Cardiac septum (tissue), 1 donor: ENCODE results near the gene ALOX5. TPM values are rescaled to one million over a fixed set of nuclear protein-coding genes. Genes with fewer than 3 reads are reported as not detected.
"Not testable (repeated sequence)": the region's sequence is repeated elsewhere in the genome, so short reads cannot be mapped to it uniquely, and the experiment has no call there.

Source experiments
- DNase-seq: peaks from one replicate; pipeline ENCODE4 v3.0.0-alpha.2; 2020; ENCODE audit warnings: low spot score
- intact Hi-C: fragments of 100-400 bp; cut with DNase I; formaldehyde crosslinking; loops from one replicate; pipeline ENCODE4 v1.14.0; 2022
- total RNA-seq: library from RNA; stranded (reverse); fragmentation: NEBNext Ultra II Directional; extraction: Animal tissue kit (Norgen Biotek cat#: 25700); gene quantifications from one replicate; pipeline ENCODE4 v1.2.1, GENCODE V29; 2021
- donor health status: DM: no; HTN: no; CAD: no.

The ALOX5 gene
- total RNA-seq, 1 donor from 2014 or later: 4.9 TPM

DNA sequence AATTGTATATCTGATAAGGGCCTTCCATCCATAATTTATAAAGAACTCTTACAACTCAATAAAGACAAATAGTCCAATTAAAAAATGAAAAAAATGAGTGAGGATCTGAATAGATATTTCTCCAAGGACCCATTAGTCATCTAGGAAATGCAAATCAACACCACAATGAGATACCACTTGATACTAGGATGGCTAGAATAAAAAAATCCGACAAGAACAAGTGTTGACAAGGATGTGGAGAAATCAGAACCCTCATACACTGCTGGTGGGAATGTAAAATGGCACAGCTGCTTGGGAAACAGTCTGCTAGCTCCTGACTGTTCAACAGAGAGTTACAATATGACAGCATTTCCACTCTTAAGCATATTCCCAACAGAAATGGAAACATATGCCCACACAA, 24.6 kb downstream of the ALOX5 start:
- DNase-seq: no peak
- intact Hi-C loops: no loop called here

GRCh38 chr10:45399113-45399512, 25.1 kb downstream of the ALOX5 start:
- intact Hi-C loops: no loop called here

GRCh38 chr10:45403151-45403550, 29.1 kb downstream of the ALOX5 start:
- no peak for DNase-seq
- intact Hi-C loops: no loop called here

More at GRCh38 chr10:45399113-45399512, 25.1 kb downstream of the ALOX5 start:
- DNase-seq: no peak

- intact Hi-C loops: no loop called here
- DNase-seq: no peak
Measured at GRCh38 chr10:45404087-45404769, 30.2 kb downstream of the ALOX5 start.

DNA sequence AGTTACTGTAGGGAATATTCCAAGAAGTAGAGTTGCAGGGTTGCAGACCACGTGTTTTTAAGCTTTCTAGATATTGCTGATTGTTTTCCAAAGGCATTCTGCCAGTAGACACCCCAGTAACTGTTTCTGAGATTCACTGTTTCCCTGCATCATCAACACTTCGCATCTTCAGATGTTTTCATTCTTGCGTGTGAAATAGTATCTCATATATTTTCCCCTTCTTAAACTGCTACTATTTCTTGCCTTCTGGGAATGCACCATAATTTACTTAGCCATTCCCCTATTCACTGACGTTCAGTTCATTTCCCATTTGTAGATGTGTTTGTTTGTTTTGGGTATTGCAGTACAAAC, 30.7 kb downstream of the ALOX5 start:
- no peak for DNase-seq
- intact Hi-C loops: no loop called here

DNA sequence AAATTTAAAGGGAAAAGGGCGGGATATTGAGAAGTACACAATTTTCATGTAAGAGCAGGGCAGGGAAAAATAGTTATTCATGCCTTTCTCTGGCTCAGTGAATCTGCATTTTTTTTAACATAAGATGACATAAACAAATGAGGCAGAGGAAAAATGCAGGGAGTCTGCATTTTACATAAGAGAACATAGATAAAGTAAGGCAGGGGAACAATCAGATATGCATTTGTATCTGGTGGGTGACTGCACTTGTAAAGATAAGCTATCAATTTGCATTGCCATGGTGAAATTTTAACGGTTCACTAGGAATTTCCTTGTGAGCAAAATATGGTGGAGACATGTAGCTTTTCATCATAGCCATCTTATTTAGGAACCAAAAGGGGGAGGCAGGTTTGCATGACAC, 33.5 kb downstream of the ALOX5 start:
- DNase-seq: no peak
- intact Hi-C loops: no loop called here

DNA sequence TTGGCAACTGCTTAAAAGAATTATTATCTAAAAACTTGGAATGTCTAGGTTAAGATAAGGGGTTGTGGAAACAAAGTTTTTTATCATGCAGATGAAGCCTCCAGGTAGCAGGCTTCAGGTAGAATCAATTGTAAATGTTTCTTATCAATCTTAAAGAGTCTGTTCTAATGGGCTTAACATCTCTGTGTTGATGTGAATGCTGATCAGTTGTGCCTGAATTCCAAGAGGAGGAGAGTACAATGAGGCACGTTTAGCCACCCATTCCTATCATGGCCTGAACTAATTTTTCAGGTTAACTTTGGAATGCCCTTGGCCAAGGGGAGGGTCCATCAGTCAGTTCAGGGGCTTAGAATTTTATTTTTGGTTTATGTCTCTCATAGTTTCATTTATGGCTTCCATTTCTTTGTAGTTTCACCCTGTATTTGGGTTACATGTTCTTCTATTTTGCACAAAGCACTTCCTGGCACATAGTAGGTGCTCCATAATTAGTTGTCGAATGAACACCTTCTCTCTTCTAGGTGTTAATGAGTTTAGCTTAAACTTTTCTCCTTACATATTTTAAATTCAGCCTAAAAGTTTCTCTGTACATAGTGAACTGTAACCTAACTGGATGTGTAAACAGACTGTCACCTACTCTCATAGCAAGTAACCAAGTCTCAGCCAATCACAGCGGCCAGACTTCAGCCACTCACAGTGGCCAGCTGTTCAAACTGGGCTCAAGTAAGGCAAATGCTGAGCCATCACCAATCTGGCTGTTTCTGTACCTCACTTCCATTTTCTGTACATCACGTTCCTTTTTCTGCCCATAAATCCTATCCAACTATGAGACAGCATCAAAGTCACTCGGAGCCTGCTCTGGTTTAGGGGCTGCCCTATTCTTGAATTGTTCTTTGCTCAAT, 34.7 kb downstream of the ALOX5 start:
- intact Hi-C loops: no loop called here
- no peak for DNase-seq

DNA sequence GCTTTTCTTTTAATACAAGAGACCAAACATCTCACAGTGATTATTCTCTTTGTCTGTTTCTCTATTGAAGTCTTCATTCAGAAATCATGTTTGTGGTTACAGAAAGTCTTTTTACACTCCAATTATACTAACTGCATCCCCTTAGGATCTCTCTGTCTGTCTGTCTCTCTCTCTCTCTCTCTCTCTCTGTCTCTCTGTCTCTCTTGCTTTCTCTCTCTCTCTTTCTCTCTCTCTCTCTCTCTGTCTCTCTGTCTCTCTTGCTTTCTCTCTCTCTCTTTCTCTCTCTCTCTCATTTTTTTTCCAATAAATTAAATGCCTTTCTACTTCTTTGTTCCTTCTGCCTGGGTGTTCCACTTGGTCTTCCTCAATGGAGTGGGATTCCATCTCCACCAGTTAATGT, 35.3 kb downstream of the ALOX5 start:
- DNase-seq, intact Hi-C loops: not testable (repeated sequence)

DNA sequence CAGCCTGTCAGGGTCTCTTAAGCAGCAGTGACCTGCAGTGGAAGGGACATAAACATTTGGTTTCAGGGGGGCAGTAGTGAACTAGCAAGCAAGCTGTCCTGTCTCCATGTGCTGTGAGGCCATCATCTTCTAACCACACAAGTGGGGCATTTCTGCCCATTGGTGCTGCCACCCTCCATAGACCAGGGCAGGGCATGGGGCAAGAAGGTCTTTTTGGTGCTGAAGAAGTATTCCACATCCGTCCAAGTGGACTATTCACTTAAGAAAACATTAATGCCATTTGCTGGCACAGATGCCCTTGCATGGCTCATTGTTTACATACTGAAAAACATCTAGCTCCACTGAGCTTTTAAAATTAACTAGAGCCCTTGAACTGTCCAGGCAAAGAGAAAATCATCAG, 35.8 kb downstream of the ALOX5 start:
- intact Hi-C loops: no loop called here
- DNase-seq: no peak

DNA sequence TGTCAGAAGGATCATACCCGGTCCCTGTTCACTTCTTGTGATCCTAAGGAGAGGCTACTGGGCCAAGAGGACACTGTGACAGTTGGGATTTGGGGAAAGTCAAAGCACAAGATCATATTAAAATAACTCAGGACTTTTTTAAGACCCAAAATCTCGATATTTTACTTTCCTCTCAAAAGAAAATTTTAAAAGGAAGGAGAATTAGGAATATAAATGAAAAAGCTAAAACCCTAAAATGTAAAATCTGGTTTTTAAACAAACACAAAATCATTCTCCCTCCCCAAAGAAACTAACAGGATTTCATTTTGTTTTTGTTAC, 36.4 kb downstream of the ALOX5 start:
- intact Hi-C loops: no loop called here
- no peak for DNase-seq

GRCh38 chr10:45410807-45411606, 37.0 kb downstream of the ALOX5 start:
- intact Hi-C loops: no loop called here
- DNase-seq: no peak

- DNase-seq: no peak
- intact Hi-C loops: no loop called here
Measured at GRCh38 chr10:45411607-45411940, 37.6 kb downstream of the ALOX5 start.

- intact Hi-C loops, DNase-seq: not testable (repeated sequence)
Measured at GRCh38 chr10:45415062-45415461, 41.0 kb downstream of the ALOX5 start.

DNA sequence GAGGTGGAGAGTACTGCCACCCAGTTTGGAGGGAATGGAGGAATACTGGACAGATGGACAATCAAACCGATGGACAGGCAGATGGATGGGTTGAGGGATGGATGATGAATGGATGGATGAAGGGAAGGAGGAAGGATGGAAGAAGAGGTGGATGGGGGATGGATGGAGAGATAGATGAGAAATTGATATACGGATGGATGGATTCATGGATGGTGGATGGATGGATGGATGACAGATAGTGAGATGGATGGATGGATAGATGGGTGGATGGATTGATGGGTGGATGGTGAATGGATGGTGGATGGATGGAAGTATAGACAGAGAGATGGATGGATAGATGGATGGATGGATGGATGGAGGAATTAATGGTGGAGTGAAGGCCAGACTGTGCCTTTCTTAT, 42.6 kb downstream of the ALOX5 start:
- intact Hi-C loops: no loop called here
- DNase-seq: no peak

DNA sequence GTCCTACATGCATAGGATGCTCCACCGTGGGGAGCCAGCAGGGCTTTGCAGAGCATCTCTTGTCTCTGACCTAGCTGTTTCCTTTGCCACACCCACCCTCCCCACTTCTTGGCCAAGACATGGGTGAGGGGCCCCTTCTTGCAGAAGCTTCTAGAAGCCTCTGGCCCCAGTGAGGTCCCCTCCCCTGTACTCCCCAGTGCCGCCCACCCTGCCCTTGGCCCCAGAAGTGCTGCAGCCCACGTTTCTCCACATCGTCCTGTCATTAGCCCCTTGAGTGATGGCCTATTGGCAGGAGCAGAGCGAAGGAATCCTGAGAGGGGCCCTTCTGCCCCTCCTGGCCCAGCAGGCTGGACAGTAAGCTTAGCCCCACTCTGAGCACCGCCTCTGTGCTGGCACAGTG, 43.7 kb downstream of the ALOX5 start:
- no peak for DNase-seq
- intact Hi-C loops: no loop called here

DNA sequence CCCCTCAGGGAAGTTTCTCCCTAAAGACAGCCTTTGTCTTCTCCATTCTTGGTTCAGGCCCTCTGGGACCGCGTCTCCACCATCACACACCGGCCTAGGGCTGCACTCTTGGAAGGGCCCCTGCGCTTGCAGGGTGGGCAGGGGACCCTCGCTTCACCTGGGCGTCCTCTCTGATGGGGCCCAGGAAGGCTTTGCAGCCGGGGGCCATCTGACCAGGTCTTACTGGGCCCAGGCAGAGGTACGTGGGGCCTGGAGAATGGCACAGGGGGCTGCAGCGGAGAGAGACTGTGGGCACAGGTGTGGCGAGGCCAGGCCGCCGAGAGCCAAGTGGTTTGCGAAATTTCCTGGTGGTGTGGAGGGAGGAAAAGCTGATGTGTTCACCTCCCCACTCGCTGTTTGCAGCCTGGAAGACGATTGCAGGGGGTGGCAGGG, 44.4 kb downstream of the ALOX5 start:
- DNase-seq: peak; percentile 92
- intact Hi-C loops: no loop called here

- intact Hi-C loops: no loop called here
- peak; percentile 88 for DNase-seq
Measured at GRCh38 chr10:45418849-45419675, 45.0 kb downstream of the ALOX5 start.

- no peak for DNase-seq
Measured at GRCh38 chr10:45419676-45420025, 45.6 kb downstream of the ALOX5 start.

DNA sequence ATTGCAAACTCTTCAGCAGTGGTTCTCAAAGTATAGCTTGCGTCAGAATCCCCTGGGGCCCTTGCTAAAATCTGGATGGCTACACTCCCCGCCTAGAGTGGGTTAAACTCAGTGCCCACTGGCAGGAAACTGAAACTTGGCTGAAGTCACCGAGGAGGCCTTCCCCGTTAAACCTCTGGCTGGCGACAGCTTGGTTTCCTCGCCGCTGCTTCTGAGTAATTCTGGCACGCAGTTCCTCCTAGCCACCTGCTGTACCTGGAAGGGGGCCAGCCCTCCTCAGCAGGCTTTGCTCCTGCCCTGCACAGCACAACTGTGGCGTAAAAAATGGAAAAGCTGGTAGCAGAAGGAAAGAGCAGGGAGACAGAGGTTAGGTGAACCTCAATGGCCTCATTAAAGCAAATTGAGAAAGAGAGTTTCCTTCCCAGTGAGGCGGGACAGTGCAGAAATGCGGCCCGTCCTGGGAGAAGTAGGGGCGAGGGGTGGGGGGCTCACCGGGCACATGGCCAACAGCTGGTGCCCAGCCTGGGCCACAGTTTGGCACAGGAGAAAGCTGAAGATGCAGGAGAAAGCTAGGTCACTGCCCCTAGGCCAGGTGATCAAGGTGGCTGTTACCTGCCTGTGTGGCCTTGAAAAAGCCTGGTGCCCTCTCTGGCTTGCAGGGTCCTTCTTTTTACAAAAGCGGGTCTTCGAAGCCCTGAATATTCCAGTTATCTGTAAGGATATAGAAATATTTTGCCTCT, 46.6 kb downstream of the ALOX5 start:
- DNase-seq: no peak
- intact Hi-C loops: no loop called here

More at GRCh38 chr10:45419676-45420025, 45.6 kb downstream of the ALOX5 start:
- intact Hi-C loops: no loop called here
